ENCODE data around the gene LUC7L3.
"Not testable (repeated sequence)": the region's sequence is repeated elsewhere in the genome, so short reads cannot be mapped to it uniquely, and the experiment has no call there.

LUC7L3 gene

DNA sequence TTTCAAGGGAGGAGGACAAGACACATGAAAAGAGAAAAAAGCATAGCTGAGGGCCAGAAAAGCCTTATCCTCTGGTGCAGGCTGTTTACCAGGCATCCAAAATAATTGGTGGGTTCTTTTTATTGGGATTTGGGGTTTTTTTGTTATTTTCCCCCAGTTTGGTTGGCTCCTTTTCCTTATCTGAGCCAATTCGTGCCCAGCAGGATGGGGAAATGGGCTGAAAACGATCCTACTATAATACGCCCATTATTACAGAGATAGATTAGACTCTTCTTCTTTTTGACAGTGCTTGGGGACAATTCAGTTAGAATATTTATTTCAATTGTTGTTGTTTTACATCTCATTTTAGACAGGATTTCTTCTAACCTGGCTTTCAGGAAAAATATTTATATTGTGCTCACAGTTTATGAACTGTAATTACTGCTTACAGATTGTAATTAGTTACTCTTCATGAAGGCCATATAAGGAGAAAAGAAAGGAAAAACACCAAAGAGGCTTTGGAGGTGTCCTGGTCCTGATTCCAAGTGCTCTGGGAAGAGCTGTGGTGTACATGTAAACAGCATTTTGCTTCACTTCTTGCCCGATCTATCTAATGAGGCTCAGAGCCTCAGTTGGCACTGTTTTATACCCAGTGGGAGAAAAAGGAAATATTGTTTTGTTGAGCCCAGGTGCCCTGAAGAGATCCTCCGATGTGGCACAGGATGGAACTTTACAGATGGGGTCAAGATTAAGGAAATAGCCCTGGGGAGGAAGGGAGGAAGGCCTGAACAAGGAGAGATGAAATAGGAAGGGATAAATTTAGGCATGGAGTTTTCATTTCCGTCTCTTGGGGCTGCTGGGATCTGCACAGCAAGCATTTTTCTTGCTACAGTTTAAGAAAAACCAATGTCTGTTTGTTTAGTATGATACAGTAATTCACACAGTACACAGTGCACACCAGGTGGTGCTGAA lies 11.1 kb upstream of the LUC7L3 start:
- no peak for DNase-seq (ENCODE audit: low read depth in 2 of 2)

DNA sequence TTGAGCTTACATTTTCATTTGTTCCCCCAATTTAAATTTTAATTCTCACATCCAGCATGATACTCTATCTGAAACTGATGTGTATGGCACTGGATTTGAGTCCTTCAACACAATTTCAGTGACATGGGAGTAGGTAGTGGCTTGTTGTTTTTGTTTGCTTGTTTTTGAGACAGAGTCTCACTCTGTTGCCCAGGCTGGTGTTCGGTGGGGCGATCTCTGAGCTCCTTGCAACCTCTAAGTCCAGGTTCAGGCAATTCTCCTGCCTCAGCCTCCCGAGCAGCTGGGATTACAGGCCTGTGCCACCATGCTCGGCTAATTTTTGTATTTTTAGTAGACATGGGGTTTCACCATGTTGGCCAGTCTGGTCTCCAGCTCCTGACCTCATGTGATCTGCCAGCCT lies 10.3 kb upstream of the LUC7L3 start:
- DNase-seq (ENCODE audit: low read depth in 2 of 2): not testable (repeated sequence)

DNA sequence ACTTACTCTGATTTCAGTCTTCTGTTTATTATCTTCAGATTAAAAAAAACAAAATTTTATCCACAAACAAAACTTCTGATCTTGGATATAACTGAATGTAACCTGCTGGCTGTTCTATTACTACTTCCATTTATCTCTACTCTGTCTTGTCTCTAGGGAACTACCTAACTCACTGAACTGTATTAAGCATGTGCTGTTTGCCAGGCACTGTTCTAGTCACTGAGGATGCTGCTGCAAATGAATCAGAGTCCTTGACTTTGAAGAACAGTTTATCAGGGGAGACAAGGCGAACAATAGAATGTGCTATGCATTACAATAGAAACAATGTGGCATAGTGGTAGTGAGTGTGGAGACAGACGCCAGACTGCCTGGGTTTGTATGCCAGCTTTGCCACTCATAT lies 9.4 kb upstream of the LUC7L3 start:
- no peak for DNase-seq (ENCODE audit: low read depth in 2 of 2)

DNA sequence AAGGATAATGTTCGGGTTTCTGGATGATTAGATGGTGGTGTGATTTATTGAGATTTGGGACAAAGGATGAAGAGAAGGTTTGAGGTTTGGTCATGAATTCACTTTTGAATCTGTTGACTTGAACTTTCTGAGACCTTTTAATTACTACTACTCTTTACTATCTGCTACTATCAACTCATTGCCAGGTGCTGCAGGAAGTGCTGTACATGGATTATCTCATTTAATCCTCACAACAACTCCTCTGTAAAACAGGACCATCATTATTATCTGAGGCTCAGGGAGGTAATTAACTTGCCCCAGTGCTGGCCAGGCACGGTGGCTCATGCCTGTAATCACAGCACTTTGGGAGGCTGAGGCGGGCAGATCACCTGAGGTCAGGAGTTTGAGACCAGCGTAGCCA lies 8.8 kb upstream of the LUC7L3 start:
- no peak for DNase-seq (ENCODE audit: low read depth in 2 of 2)

DNA sequence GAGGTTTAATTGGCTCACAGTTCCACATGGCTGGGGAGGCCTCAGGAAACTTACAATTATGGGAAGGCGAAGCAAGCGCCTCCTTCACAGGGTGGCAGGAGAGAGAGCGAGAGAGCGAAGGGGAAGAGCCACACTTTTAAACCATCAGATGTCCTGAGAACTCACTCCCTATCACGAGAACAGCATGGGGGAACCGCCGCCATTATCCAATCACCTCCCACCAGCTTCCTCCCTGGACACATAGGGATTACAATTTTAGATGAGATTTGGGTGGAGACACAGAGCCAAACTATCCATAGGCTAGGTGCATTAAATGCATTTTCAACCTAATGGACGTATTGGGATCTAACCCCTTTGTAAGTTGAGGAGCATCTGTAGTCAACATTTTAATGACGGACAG lies 6.8 kb upstream of the LUC7L3 start:
- DNase-seq (ENCODE audit: low read depth in 2 of 2): no peak

DNA sequence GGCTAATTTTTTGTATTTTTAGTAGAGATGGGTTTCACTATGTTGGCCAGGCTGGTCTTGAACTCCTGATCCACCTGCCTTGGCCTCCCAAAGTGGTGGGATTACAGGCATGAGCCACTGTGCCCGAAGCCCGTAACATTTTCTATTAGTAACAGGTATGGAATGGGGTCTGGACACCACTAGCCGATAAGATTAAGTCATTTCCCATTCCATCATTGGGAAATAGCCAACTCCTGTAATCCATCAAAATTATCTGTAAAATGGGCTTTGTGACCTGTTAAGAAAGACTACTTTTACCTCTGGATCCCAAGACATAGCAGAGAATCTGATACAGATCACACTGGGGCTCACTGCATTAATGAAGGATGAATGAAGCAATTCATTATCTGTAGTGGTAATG lies 3.9 kb upstream of the LUC7L3 start:
- DNase-seq (ENCODE audit: low read depth in 2 of 2): no peak

DNA sequence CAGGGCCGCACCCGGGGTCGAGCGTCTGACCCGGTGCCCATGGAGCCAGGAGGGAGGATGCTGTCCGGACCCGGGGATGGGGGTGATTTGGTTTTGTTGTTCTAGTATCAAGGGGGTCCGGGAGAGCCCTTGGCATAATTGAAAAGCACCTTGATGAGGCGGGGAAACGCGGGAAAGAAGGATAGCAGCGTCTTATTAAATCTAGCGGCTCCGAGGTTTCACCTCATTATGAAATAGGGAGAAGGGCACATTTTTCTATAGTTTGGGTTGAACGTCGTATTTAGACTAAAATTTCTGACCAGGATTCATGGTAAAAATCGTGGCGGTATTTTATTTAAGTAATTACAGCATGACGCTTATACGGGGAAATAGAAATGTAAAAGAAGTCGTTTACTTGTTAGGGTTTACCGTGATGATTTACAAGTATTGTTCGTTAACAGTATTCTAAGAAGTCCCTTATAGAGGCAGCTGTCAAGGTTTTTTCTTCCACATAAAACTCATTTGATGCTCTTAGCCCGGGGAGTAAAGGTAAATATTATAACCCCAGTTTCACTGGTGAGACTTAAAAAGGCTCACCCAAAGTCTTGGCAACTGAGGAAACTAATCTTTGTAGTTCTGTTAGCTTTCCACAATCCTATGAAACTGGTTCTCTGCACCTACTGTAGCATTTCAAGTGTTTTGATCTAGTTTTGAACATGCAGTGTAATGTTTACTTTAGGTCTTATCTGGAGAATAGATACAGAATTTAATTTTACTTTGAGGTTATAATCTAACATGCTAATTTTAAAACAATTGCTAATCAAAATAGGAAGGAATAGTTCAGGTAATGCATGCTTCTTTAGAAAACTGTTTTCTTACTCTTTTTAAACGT lies 756 bp downstream of the LUC7L3 start:
- no peak for DNase-seq (ENCODE audit: low read depth in 2 of 2)

DNA sequence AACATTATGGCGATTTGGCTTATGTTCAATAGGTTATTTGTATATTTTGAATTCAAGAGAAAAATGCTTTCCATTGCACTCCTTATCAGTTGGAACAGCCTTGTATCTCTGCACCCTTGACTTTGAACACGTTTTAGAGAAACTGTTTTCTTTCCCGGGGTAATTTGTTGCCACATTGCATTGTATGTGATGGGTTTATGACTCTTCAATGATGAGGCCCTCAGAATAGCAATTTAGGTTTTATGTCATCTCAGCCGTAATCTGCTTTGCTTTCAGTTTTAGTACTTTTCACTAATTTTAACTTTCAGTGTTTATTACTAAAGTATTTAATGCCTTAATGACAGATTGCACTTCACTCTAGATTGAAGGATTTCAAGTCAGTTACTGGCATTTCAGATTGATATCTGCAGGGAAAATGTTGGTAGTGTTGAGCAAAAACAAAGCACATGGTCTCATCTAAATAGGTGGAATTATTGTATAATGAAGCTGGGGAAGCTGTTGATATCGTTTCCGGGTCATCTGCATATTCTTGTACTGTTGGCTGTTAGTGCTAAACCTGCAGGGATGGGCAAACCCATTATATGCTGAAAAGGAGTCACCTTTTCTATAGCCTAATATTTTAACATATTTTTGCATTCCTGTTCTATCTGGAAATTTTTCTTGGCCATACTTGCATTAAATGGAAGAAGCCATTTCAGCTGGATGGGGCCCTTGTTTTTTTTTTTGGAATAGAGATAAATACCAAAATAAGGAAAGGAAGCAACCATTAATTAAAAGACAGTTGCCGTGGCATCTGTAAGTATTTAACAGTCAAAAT lies 2.0 kb downstream of the LUC7L3 start:
- no peak for DNase-seq (ENCODE audit: low read depth in 2 of 2)

DNA sequence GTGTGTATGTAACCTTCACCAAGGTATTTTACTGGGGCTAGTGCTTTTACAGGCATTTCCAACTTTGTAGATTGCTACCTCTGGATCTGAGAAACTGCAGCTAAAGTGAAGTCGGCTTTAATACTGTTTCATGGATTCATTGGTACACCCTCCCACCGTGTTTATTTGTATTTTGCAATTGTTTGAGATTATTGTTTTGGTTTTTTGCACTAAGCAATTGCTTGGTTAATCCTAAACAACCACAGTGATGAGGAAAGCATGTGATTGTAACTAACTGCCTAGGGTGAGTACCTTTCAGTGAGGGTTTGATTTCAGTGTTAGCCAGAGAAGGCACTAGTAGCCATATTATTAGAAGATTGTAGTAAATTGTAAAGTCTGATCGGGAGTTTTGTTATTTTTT lies 3.3 kb downstream of the LUC7L3 start:
- no peak for DNase-seq (ENCODE audit: low read depth in 2 of 2)

DNA sequence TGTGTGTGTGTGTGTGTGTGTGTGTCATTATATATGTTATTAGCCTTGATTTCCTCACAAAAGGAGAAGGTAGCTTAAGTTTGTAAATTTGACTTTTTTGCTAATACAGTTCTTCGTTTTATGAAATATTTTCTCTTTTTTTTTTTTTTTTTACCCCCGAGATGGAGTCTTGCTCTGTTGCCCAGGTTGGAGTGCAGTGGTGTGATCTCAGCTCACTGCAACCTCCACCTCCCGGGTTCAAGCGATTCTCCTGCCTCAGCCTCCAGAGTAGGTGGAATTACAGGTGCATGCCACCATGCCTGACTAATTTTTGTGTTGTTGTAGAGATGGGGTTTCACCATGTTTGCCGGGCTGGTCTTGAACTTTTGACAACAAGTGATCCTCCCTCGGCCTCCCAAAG lies 5.2 kb downstream of the LUC7L3 start:
- DNase-seq (ENCODE audit: low read depth in 2 of 2): not testable (repeated sequence)

DNA sequence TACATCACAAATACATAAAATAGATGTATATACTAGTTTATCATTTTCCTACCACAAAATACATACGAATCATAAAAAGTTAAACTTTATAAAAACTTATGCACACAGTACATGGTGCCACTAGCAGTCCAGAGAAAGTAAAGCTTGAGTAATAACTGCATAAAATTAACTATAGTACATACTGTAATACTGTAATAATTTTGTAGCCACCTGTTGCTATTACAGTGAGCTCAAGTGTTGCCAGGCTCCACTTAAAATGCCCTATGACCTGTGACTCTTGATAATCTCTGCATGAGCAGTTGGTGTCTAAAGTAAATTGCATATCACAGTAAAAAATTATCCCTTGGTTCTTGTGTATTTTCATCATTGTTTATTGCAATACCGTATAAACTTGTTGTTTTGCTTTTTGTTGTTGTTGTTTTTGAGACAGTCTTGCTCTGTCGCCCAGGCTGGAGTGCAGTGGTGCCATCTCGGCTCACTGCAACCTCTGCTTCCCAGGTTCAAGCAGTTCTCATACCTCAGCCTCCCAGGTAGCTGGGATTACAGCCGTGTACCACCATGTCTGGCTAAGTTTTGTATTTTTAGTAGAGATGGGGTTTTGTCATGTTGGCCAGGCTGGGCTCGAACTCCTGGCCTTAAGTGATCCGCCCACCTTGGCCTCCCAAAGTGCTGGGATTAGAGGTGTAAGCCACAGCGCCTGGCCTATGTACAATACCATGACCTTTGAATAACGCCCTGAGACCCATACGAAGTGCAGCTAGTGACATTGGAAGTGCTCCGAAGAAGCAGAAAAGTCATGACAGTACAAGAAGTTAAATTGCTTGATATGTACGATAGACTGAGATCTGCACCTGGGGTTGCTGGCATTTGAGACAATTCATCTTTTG lies 6.6 kb downstream of the LUC7L3 start:
- DNase-seq (ENCODE audit: low read depth in 2 of 2): no peak

DNA sequence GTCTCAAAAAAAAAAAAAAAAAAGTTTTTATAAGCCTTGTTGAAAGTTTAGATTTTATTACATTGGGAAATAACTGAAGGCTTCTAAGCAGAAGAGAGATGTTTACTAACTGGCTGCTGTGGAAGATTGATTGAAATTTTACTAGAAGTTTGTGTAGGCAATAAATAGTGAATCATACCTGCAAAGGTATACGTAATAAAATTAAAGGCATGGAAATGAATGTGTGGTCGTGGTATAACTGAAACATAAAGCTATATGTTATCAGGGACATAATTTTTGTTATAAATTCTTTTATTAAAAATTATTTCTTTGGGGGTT lies 8.7 kb downstream of the LUC7L3 start:
- no peak for DNase-seq (ENCODE audit: low read depth in 2 of 2)

DNA sequence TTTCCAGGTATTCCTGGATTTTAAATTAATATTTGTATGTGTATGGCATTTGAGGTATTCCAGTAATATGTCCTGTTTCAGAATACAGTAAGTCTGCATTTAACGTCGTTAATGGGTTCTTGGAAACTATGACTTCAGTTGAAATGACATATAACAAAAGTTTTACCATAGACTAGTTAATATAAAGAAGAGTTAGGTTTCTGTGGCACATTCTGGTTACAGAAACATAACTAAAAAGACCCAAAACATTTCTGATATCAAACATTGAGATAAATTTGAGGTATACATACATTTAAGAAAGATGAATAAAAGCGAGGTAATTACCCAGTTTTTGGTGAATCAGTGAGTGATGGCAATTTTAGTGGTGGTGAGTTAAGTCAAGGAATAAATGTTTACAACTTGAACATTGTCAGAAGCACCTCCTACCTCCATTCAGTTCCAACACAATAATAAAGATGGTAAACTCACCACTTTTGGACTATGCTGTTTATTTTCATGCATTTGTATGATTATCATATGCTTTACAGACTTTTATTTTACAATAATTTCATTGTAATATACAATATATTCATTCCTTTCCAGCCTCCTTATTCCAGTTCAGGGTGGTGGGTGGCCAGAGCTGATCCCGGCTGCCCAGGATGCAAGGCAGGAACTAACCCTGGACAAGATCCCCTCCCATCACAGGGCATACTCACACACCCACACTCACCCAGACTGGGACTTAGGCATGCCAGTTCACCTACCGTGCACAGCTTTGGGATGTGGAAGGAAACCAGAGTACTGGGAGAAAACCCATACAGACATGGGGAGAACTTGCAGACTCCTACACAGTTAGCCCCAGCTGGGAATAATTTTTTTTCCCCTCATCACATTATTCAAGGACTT lies 9.7 kb downstream of the LUC7L3 start:
- no peak for DNase-seq (ENCODE audit: low read depth in 2 of 2)

DNA sequence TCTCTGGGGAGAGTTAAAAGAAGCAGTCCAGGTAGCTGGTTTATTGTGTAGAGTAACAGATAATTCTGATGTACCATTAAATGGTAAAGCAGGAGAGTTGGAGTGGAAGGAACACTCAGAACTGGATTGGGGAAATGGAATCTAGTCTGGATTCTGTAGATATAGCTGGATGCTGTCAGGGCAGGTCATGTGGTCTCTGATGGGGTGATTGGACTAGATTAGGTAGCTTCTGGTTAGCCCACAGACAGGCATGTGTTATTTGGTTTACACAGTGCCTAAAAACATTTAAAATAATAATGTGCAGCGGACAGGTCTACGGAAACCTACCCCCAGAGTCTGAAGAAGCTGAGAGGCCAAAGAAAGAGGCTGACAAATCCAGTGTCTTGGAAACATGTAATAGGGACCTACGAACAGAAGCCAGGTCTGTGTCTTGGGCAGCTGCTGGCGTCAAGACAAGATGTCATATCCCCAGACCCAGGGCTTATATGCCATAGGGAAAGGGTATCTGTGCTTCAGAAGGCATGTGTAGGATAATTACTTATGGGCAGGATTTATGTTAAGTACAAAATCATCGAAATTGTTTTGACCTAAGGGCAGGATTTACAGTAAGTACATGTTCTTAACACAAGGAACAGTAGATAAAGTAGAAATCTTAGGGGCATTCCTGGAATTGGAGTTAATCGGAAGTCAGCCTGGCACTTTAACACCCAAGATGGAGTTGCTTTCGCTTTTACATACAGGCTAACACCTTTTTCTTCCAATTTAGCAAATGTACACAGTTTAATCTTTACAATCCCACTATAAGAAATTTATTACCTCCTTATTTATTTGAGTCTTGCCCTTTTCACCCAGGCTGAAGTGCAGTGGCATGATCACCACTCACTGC lies 12.4 kb downstream of the LUC7L3 start:
- no peak for DNase-seq (ENCODE audit: low read depth in 2 of 2)

DNA sequence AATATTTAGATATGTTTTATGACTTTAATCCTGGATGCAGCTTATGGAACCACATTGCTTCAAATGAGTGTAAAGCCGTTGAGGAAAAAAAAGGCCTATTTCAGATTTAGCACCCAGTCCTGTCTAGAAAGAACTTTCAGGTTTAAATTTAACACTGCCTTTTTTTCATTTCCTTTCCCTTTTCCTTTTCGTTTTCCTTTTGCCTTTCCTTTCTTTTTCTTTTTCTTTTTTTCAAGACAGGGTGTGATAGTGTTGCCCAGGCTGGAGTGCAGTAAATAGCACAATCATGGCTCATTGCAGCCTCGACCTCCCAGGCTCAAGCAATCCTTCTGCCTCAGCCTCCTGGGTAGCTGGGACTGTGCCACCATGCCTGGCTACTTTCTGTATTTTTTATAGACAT lies 15.9 kb downstream of the LUC7L3 start:
- DNase-seq (ENCODE audit: low read depth in 2 of 2): no peak

DNA sequence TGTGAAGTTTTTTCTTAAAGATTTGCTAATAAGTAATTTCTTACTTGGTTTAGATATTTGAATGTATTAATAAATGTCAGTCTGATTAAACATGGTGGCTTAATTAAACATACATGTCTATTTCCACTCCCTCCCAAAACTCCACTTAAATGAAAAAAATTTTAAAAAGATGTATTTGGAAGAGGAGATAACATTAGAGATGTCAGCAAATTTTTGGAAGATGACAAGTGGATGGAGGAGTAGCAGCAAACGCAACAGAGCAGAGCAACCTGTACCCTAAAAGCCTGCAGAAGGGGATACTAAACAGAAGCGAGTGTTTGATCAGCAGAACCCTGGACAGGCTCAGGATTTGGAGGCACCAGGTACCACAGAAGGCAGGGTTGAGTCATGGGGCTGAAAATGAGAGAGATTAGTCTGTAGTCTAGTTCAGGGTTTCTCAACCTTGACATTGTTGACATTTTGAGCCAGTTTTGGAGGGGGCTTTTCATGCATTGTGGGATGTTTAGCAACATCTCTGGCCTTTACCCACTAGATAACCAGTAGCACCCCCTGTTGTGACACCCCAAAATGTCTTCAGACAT lies 17.8 kb downstream of the LUC7L3 start:
- DNase-seq (ENCODE audit: low read depth in 2 of 2): peak in 1 of 2 donors; percentile 8

DNA sequence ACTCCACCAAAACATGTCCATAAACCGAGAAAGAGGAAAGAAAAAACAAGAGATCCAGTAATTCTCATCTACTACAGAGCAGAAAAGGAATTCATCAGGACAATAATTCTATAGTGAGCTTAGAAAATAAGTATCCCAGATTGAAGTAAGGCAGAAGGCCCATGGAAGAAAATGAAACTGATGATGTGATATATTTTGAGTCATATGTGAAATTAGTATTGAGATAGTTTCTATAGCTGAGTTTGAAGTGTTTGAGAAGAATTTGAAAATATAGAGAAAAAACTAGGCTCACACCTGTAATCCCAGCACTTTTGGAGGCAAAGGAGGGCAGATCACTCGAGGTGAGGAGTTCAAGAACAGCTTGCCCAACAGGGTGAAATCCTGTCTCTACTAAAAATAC lies 19.7 kb downstream of the LUC7L3 start:
- no peak for DNase-seq (ENCODE audit: low read depth in 2 of 2)

DNA sequence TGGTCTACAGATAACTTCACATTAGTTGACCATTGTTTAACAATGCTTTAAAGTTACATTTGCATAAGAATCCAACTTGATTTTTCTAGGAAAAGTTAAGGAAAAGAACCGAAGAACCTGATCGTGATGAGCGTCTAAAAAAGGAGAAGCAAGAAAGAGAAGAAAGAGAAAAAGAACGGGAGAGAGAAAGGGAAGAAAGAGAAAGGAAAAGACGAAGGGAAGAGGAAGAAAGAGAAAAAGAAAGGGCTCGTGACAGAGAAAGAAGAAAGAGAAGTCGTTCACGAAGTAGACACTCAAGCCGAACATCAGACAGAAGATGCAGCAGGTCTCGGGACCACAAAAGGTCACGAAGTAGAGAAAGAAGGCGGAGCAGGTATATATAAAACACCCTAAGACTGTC lies 26.2 kb downstream of the LUC7L3 start:
- no peak for DNase-seq (ENCODE audit: low read depth in 2 of 2)

DNA sequence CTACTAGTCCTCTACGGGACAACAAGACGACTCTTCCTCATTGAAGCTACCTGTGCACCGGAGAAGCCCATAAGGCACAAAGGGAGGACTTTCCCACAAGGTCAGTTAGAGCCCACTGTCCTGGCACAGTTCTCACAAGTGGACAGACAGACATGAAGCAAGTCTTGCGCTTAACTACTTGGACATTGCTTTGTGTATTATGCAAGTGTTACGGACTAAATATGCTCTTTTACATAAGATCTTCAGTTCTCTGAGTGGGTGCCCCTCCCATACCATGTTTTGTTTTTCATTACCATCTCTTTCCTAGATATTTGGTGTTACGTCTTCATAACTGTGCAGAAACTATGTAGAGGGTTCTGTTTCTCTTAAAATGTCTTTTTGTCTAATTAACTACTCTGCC lies 29.8 kb downstream of the LUC7L3 start:
- DNase-seq (ENCODE audit: low read depth in 2 of 2): no peak
